GM20431 (cell line): ENCODE measurements around the gene PTOV1.

Experiments
- in situ Hi-C: fragments of 300-500 bp; cut with MseI, MboI; formaldehyde crosslinking; loops from one replicate; pipeline ENCODE4 v1.15.0; 2020; ENCODE audit warnings: low sequenced_read_pairs; ENCODE audit not compliant: unreplicated experiment

The PTOV1 gene

GRCh38 chr19:49871349-49871985 is 20.5 kb downstream of the PTOV1 start:
- in situ Hi-C loops = no loop called here

- in situ Hi-C loops = no loop called here
Observed at GRCh38 chr19:49872245-49873128, 21.5 kb downstream of the PTOV1 start.

GRCh38 chr19:49873129-49873521 is 22.2 kb downstream of the PTOV1 start:
- in situ Hi-C loops = no loop called here

GRCh38 chr19:49873834-49874233 is 22.9 kb downstream of the PTOV1 start:
- in situ Hi-C loops = no loop called here

GRCh38 chr19:49874503-49875157 is 23.7 kb downstream of the PTOV1 start:
- in situ Hi-C loops = no loop called here

GRCh38 chr19:49875177-49875576 is 24.2 kb downstream of the PTOV1 start:
- in situ Hi-C loops = no loop called here

GRCh38 chr19:49875857-49876421 is 25.0 kb downstream of the PTOV1 start:
- in situ Hi-C loops = no loop called here

- in situ Hi-C loops = no loop called here
Observed at GRCh38 chr19:49876422-49877019, 25.6 kb downstream of the PTOV1 start.

- in situ Hi-C loops = no loop called here
Observed at GRCh38 chr19:49877020-49877878, 26.3 kb downstream of the PTOV1 start, which contains the start of the genes AKT1S1 and TBC1D17. Gene AKT1S1, minus strand, starts transcription at chr19:49877355. Its CDS starts 4,060 bp downstream, at chr19:49873295. Gene TBC1D17, plus strand, starts transcription at chr19:49877702. Its CDS starts 22 bp downstream, at chr19:49877724.

- in situ Hi-C loops = no loop called here
Observed at GRCh38 chr19:49877879-49878743, 27.2 kb downstream of the PTOV1 start.

- in situ Hi-C loops = no loop called here
Observed at GRCh38 chr19:49878744-49879070, 27.7 kb downstream of the PTOV1 start.

GRCh38 chr19:49879243-49879963 is 28.4 kb downstream of the PTOV1 start:
- in situ Hi-C loops = no loop called here

GRCh38 chr19:49880162-49880869 is 29.4 kb downstream of the PTOV1 start:
- in situ Hi-C loops = no loop called here

- in situ Hi-C loops = no loop called here
Observed at GRCh38 chr19:49881186-49881585, 30.2 kb downstream of the PTOV1 start.

- in situ Hi-C loops = no loop called here
Observed at GRCh38 chr19:49881672-49882394, 30.9 kb downstream of the PTOV1 start.

- in situ Hi-C loops = no loop called here
Observed at GRCh38 chr19:49882643-49883042, 31.7 kb downstream of the PTOV1 start.

GRCh38 chr19:49883094-49883493 is 32.1 kb downstream of the PTOV1 start:
- in situ Hi-C loops = no loop called here
